Stimulated activated CD4-positive, alpha-beta T cell treated with anti-CD3 and anti-CD28 coated beads, Interleukin-4, amount 100 ng/mL, for 24 hours (primary cell): ENCODE results near the gene MDP1.
A peak's percentile ranks its signal among the peaks of the same experiment; 100 is the strongest.

Experiments used
- DNase-seq: peaks from one replicate; pipeline ENCODE4 v3.0.0-alpha.2; 2020

MDP1 gene

GRCh38 chr14:24179294-24179960, 36.4 kb downstream of the MDP1 start:
- DNase-seq: no peak

- no peak for DNase-seq
Measured at GRCh38 chr14:24178399-24179178, 37.3 kb downstream of the MDP1 start.

- no peak for DNase-seq
Measured at GRCh38 chr14:24177891-24178290, 38.0 kb downstream of the MDP1 start.

GRCh38 chr14:24177041-24177825, 38.6 kb downstream of the MDP1 start:
- DNase-seq: no peak

GRCh38 chr14:24176599-24176998, 39.3 kb downstream of the MDP1 start:
- no peak for DNase-seq

DNA sequence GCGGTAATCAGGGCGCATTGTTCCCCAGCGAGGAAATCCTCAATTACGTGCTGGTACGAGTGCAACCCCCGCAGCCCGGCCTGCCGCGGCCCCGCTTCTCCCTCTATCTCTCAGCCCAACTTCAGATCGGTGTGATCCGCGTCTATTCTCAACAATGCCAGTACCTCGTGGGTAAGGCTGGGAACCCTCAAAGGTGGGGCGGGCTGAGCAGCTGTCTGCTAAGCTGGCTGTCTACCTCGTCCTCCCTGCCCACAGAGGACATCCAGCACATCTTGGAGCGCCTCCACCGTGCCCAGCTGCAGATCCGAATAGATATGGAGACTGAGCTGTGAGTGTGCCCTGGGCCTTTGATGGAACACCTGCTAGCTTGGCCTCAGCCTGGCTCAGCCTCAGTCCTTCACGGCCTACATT, 43.0 kb downstream of the MDP1 start:
- no peak for DNase-seq

- no peak for DNase-seq
Measured at GRCh38 chr14:24172261-24172860, 43.5 kb downstream of the MDP1 start.

GRCh38 chr14:24171422-24172260, 44.2 kb downstream of the MDP1 start, which contains the start of gene REC8:
TSS of gene REC8 (plus strand) at chr14:24172080. CDS start at chr14:24172553, 473 bp downstream.
- peak; percentile 70 for DNase-seq

GRCh38 chr14:24167469-24168114, 48.3 kb downstream of the MDP1 start:
- DNase-seq: no peak

GRCh38 chr14:24165785-24166184, 50.1 kb downstream of the MDP1 start:
- DNase-seq: no peak

GRCh38 chr14:24164518-24164991, 51.3 kb downstream of the MDP1 start:
- no peak for DNase-seq
